Right hindlimb (tissue), 1 donor: ENCODE measurements around the gene CCBE1.
"Not testable (repeated sequence)": the region's sequence is repeated elsewhere in the genome, so short reads cannot be mapped to it uniquely, and the experiment has no call there.

Experiments used
- DNase-seq: peaks from one replicate; pipeline ENCODE4 v3.0.0-alpha.2; 2018

Gene CCBE1

DNA sequence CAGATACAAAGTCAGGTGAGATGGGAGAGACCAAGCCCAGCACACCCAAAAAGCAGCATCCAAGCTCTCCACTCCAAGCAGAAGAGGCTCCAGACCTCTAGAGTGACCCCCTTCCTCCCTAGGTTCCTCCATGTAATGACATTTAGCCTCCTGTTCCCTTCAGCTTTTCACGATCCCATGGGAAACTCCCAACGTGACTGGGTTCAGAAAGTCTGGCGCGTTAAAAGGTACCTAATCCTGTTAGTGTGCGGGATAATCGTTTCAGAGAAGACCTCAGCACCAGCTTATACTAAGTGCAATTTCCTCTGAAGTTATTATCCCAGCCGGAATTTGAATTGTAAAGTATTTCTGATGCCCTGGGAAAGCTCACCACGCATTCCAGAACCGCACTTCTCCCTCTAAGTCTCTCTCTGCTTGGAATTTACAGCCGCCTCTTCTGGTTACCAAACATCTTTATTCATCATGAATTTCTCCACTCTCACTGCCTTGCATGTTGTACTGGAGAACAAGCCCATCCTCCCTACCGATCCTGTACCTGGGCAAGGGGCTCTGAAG is 46.9 kb downstream of the CCBE1 start:
- no peak for DNase-seq

DNA sequence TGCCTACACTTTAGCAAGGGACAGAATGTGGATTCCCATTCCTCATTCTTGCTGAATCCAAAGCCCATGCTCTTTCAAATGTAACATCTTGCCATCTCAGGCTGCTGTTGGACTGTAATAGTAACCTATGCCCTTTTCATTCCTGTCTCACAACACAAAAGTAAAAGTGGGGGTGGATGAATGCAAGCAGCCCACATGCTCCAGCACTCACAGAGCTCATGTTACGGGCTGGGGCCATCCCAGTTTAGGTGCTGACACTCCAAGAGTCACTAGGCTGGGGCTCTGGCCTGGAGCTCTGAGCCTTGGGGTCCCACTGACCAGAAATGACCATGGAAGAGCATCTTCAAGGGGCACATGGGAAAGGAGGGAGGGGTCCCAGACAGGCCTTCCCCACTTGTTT is 47.6 kb downstream of the CCBE1 start:
- no peak for DNase-seq

DNA sequence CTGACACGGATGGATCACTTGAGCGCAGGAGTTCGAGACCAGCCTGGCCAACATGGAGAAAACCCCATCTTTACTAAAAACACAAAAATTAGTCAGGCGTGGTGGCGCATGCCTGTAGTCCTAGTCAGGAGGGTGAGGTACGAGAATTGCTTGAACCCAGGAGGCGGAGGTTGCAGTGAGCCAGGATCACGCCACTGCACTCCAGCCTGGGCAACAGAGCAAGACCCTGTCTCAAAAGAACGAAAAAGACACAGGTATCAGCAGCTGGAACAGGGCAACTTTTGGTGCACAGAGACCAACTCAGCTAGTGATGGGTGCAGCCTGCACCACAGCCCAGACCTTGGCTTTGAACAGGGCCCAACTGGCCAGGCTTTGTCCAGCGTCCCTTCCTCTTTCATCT is 48.8 kb downstream of the CCBE1 start:
- DNase-seq = not testable (repeated sequence)

DNA sequence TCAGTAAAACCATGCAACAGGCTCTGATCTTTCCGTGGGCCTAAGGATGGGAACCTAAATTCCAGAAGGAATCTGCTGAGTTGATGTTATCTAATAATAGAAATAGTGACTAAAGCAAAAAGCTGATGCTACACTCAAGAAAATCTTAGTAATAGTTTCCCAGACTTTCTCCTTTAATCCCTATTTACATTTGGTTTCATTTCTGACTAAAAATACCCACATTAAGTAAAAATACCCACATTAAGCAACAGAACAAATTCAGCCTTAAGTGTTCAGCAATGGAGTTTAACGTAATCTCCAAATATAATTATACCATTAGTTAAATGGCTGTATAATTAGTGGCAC is 50.3 kb downstream of the CCBE1 start:
- DNase-seq = no peak

DNA sequence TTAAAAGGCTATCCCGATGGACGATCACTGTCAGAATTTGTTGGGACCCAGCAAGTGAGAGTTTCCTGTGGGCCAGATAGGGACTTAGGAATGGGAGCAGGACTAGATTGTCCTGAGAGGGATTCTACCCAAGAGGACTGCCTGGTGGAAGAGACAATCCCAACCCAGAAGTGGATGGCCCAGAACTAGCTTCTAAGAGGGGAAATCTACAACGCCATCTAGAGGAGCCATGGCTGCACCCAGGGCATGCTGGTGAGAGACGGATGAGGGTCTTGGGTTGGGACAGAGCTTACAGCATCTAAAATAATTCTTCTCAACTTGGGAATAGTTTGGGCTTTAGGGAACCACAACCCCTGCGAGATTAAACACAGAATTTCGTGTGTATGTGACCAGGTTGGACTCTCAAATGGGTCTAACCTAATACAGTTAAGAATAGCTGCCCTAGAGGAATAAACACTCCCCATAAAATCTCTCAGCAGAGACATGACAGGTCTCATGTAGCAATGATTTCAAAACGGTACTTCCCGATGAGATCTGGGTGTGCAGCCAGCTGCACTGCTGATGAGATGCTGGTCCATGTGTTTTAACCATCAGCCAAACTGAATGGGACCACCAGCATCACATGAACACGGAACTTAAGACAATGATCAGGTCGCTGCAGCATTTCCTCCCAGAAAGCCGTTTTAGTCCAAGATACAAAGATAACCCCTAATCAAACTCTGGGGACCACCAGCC is 50.8 kb downstream of the CCBE1 start:
- DNase-seq = no peak

DNA sequence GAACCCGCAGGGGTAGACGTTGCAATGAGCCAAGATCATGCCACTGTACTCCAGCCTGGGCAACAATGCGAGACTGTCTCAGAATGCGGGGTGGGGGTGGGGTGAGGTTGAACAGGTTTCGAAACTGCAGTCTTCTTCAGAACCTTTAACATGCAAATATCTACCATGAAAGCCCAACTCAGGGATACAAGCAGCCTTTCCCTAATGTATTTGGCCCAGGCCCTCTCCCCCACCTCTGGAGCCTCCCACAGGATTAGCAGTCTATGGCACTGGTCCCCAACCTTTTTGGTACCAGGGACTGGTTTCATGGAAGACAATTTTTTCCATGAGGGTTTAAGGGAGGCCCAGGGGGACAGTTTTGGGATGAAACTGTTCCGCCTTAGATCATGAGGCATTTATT is 53.5 kb downstream of the CCBE1 start:
- no peak for DNase-seq

DNA sequence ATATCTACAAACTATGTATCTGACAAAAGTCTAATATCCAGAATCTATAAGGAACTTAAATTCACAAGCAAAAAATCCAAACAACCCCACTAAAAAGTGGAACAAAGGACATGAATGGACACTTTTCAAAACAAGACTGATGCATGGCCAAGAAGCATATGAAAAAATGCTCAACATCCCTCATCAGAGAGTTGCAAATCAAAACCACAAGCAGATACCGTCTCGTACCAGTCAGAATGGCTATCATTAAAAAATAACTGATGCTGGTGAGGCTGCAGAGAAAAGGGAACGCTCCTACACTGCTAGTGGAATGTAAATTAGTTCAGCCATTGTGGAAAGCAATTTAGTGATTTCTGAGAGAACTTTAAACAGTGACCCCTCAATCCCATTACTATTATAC is 56.5 kb downstream of the CCBE1 start:
- no peak for DNase-seq

DNA sequence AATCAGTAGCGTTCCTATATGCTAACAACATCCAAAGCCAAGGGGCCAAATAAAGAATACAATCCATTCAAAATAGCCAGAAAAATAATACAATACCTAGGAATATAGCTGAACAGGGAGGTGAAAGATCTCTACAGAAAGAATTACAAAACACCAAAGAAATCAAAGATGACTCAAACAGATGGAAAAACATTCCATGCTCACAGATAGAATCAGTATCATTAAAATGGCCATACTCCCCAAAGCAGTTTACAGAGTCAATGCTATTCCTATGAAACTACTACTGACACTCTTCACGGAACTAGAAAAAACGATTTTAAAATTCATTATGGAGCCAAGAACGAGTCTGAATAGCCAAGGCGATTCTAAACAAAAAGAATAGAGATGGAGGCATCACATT is 57.4 kb downstream of the CCBE1 start:
- DNase-seq = no peak

DNA sequence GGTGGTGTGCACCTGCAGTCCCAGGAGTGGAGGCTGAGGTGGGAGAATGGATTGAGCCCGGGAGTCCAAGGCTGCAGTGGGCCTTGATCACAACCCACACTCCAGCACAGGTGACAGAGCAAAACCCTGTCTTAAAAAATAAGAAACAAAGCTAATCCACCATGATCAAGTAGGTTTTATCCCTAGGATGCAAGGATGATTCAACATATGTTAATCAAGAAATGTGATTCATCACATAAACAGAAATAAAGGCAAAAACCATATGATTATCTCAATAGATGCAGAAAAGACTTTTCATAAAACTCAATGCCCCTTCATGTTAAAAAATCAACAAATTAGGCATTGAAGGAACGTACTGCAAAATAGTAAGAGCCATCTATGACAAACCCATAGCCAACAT is 58.1 kb downstream of the CCBE1 start:
- DNase-seq = no peak

DNA sequence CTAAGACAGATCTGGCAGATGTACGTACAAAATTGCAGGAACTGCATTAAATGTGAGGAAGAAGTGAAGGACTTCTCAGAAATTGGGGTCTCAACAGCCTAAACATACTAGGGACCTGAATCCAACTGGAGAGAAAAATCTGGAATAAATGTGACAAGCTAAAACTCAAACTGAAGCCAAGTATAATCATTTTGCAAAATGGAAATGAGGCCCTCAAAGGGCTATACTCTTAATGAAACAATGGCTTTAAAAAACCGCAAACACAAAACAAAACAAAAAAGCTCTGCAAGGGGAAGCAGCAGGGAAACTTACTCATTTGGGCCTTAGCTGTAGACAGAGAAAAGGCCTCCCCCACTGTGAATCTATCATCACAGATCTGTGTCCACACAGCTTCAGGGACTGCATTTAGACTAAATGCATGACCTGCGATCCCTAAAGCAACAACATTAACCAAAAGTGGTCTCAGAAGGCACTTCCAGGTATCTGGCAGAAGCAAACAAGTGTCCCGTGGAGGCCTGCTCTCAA is 63.2 kb downstream of the CCBE1 start:
- DNase-seq = no peak

DNA sequence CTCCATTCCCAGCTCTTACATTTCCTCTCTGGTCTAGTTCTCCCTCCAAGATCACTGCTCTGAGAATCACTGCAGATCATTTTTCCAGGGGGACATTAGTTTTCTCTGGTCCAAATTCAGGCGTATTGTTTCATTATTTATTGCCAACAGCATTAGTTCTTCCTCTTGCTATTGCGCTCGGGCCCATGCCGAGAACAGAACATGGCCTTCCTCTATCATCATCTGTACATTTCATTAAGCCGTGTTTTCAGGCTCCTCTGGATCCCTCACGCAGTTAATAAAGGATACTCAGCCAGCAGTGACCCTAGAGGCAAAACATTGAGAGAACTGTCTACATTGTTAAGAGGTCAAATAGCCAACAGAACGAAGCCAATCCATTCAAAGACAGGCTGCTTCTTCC is 63.9 kb downstream of the CCBE1 start:
- peak; percentile 69 for DNase-seq

DNA sequence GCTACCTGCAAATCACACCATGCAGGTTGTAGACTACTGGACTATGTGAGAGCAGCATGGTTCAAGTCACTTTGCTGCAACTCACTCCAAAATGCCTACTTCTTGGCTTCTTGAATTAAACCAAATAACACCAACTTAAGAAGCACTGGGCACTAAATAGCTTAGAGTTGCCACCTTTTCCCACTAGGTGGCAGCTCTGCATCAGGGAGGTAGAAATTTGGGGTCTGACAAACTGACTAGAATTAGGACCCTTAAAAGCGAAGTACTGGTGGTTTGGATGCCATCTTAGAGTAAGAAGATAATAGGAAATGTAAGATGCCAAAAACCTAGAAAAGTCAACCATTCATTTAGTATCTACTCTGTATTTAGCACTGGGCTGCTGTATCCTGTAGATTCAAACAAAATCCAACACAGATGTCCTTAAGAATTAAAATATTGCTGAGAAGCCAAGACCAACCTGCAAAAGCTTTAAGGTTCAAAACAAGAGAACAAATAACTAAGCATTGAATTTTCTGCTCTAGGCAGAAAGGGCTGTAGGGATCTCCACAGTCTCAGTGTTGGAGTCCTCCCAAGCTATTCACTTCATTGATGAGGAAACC is 65.5 kb downstream of the CCBE1 start:
- no peak for DNase-seq

DNA sequence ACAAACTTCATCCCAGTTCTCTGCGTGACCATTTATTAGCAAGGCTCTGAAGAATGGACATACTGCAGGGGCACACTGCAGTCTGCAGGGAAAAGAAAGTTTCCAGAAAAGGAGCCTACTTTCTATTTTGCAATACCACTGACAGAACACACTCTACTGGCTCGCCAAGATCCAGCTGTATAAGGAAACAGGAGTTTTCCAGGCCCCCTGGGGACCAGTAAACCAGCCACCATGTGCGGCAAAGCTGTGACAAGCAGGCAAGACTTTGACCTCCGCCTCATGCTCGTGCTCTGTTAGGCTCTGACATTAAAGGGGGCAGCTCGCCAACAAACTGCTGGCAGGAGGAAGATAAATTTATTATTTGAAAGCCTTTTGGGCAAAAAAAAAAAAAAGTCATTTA is 67.3 kb downstream of the CCBE1 start:
- no peak for DNase-seq

DNA sequence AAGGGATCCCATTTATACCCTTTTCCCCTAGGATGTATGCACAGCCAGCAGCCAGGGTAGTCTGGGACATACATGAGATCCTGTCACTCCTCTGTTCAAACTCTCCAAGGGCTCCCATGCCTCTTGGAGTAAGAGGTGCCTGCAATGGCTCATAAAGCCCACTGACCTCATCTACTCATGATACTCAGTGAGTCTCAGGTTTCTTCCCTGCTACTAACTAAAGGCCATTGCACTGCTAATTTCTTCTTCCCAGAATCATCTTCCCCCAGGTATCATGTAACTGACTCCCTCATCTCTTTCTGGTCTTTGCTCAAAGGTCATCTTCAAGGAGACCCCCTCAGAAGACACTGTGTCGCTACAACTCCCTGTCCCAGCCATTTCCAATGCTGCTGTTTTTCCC is 68.2 kb downstream of the CCBE1 start:
- no peak for DNase-seq

DNA sequence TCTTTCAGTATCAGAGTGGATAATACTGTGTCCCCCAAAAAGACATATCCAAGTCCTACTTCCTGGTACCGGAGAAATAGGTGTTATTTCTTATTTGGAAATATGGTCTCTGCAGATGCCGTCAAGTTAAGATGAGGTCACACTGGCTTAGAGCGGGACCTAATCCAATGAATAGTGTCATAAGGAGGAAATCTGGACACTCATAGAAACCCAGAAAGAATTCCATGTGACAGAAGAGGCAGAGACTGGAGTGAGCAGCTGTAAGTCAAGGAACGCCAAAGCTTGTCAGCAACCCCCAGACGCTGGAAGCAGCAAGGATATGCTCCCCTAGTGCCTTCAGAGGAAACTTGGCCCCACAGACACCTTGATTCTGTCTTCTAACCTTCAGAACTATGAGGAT is 69.8 kb downstream of the CCBE1 start:
- DNase-seq = no peak

DNA sequence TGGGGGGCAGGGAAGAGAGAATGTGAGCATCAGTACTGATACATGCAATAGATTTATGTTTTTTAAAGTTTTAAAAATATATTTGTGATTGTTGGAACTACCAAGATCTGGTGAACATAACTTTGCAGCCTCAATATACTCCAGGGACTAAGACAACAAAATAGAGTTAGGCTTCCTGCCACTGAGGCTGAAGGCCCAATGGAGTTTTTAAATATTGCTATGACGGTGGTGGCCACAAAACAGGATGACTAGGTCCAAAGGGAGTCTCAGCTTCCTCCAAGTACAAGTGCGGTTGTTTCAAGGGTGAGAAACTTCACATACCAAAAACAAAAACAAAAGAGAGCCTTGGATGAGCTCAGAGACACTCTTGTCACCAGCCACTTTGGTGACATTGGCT is 72.9 kb downstream of the CCBE1 start:
- DNase-seq = no peak

DNA sequence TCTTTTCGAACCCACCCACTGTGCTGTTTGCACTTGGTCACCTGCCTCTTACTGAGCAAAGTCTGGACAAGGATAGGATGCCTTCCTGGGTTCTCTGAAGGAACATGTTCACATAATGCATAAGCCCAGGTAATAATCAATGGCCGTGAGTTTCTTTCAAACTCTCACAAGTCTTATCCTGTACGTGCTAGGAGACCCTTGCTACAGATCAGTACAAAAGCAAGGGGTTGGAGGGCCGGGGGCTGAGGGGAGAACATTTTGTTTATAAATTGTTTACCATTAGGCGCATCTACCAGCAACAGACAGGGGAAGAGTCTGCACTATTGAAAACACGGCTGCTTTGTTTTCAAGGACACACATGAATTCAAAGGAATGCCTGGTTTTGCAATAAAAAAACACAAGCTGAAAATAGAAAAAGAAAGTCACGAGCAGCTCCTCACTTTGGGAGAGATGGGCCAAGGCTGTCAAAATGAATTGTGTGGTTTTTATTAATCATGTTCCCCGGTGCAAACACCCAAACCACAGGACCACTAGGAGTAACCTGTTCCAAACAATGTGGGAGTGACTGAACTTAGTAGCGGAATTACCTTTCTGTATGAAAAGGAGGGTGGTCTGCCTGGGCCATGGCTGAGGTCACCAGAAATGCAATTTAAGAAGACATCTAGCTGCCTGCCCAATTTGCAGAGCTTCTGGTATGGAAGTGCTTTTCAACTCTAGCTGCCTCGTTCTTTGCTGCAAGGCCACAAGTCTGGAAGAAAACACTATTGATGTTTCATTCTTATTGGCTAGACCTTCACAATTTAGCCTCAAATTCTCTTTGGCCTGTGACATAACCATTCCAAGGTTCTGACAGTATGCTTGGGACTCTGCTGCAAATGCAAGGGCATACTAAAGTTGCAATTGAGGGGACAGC is 73.5 kb downstream of the CCBE1 start:
- peak; percentile 52 for DNase-seq

DNA sequence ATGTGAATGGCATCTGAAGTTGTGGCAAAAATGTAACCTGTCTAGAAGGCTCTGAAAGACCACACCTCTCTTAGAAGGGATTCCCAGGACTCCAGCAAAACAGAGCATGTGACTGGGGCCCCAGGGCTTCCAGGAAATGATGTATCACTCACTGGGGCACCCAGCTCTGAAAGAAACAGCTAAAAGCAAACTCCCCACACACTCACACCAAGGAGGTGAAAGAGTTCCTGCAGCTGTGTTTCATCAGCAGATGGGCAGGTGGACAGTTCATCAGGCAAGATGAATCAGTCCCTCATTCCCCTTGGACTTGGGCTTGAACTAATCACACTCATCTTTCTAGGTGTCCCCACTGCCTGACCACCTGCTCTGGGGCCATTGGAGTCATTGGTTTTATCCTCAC is 76.2 kb downstream of the CCBE1 start:
- DNase-seq = no peak

DNA sequence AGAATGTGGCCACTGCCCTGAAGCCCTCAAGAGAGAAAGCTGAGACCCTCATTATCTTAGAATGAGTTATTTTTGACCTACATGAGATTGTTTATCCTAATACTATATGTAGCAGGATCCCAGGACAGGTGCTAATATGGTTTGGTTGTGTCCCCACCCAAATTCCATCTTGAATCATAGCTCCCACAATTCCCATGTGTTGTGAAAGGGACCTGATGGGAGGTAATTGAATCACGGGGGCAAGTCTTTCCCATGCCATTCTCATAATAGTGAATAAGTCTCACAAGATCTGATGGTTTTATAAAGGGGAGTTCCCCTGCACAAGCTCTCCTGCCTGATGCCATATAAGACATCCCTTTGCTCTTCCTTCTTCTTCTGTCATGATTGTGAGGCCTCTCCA is 76.8 kb downstream of the CCBE1 start:
- no peak for DNase-seq

DNA sequence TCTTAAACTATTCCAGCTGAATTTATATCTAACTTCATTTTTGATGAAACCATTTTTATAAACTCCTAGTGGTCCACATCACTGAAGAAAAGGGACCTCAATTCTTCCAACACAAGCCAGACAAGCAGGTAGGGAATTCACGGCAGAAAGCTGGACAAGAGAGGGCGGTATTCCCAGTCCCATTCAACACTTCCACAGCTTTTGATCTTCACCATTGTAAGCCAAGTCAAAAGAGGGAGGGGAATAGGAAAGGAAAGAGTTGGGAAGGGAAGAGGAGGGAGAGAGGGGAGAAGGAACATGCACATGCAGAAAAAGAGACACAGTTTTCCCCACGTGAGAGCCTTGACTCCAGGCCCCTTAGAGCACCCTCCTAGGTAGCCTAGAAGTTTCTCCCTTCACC is 77.4 kb downstream of the CCBE1 start:
- no peak for DNase-seq

DNA sequence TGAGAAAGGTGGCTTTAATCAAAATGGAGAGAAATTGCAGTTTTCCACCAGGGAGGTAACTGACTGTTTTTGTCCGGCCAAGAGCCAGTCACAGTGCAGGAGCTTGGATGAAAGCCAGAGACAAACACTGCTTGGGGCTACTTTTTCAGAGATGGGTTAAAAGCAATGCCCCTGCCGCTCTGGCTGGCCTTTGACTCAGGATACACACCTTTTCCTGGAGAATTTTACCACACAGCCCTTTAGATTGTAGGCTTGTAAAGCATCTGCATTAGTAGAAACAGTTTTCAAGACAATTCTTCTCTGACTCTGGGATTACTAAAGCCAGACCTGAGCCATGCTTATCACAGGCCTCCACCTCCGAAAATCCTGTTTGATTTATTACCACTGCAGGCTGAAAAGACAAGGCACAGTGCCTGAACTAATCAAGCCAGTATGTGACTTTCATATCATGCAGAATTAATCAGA is 79.7 kb downstream of the CCBE1 start:
- DNase-seq = no peak

DNA sequence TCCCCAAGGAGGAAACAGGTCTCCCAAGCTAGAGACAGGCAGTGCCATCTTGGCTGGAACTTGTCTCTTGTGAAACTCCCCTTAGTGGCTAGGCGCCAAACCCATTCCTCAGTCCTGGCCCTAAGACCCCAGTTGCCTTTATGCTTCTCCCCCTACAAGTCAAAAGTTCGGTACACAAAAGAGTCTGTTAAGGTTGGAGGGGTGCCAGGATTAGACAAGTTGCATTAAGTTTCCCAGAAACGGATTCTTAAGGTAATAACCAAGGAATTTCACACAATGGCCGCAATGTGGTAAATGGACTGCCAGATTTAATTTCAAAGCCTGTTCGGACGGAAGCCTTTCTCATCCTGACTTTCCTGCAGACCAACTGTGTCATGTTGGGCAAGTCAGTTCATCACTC is 80.7 kb downstream of the CCBE1 start:
- DNase-seq = no peak

DNA sequence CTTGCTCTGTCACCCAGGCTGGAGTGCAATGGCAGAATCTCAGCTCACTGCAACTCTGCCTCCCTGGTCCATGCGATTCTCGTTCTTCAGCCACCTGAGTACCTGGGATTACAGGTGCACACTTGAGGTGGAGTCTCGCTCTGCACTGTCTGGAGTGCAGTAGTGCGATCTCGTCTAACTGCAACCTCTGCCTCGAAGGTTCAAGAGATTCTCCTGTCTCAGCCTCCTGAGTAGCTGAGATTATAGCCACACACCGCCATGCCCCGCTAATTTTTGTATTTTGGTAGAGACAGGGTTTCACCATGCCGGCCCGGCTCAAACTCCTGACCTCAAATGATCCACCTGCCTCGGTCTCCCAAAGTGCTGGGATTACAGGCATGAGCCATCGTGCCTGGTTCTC is 83.3 kb downstream of the CCBE1 start:
- DNase-seq = no peak
